IMR-90 (cell line): Measurements from ENCODE around the gene PRKCA.

Experiments used
- BHLHE40 ChIP-seq: fragments of 150-350 bp; IDR thresholded peaks from 2 replicates; pipeline ENCODE4 v1.6.1; 2016; ENCODE audit warnings: mild to moderate bottlenecking, low read depth, low read length
- CEBPB ChIP-seq: IDR thresholded peaks from 2 replicates; pipeline ENCODE4 v1.6.1; 2012; ENCODE audit warnings: low read depth, low read length, improper control_type of control experiment
- MAFK ChIP-seq: IDR thresholded peaks from 2 replicates; pipeline ENCODE4 v1.6.1; 2012; ENCODE audit warnings: low read depth, low read length, improper control_type of control experiment
- RAD21 ChIP-seq: IDR thresholded peaks from 2 replicates; pipeline ENCODE4 v1.6.1; 2012; ENCODE audit warnings: low read length, improper control_type of control experiment
- RFX5 ChIP-seq: IDR thresholded peaks from 2 replicates; pipeline ENCODE4 v1.8.0; 2012; ENCODE audit warnings: low read depth, mild to moderate bottlenecking, low read length, moderate library complexity
- TF ChIP-seq, protein P1 (sequence below): conservative IDR thresholded peaks from 2 replicates; pipeline ENCODE4 v1.5.1; 2012; ENCODE audit warnings: mild to moderate bottlenecking, low read depth, low read length, improper control_type of control experiment

- TF ChIP-seq RAD21 (no peak), CEBPB (no peak), RFX5 (no peak), BHLHE40 (no peak), MAFK (no peak)
- TF ChIP-seq, protein P1, sequence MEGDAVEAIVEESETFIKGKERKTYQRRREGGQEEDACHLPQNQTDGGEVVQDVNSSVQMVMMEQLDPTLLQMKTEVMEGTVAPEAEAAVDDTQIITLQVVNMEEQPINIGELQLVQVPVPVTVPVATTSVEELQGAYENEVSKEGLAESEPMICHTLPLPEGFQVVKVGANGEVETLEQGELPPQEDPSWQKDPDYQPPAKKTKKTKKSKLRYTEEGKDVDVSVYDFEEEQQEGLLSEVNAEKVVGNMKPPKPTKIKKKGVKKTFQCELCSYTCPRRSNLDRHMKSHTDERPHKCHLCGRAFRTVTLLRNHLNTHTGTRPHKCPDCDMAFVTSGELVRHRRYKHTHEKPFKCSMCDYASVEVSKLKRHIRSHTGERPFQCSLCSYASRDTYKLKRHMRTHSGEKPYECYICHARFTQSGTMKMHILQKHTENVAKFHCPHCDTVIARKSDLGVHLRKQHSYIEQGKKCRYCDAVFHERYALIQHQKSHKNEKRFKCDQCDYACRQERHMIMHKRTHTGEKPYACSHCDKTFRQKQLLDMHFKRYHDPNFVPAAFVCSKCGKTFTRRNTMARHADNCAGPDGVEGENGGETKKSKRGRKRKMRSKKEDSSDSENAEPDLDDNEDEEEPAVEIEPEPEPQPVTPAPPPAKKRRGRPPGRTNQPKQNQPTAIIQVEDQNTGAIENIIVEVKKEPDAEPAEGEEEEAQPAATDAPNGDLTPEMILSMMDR, result no peak
Observed at GRCh38 chr17:66542967-66543520, 240.6 kb downstream of the PRKCA start.
